AG04449 (cell line): Measurements from ENCODE around the gene SLC25A2.

Experiments used
- CTCF ChIA-PET: fragments of 350-600 bp; formaldehyde crosslinking; extraction: SDS; loops from one replicate; lab custom pipeline; 2021; ENCODE audit warnings: antibody characterized with exemption; lab: Yijun Ruan, JAX
- POLR2A ChIA-PET: fragments of 400-600, 350-600 bp; formaldehyde crosslinking; extraction: SDS; loops from one replicate; lab custom pipeline; 2020; ENCODE audit warnings: antibody characterized with exemption, inconsistent platforms; lab: Yijun Ruan, JAX
- DNase-seq: peaks from one replicate; pipeline ENCODE4 v3.0.0-alpha.2; 2010; ENCODE audit warnings: low read depth, low spot score
- H3K4me3 ChIP-seq: 2 replicates; pipeline ENCODE4 v1.5.1; 2011; ENCODE audit warnings: low read depth, mild to moderate bottlenecking, control low read depth, low read length
- CTCF ChIP-seq: IDR thresholded peaks from one replicate; pipeline ENCODE4 v1.5.1; 2011; ENCODE audit warnings: mild to moderate bottlenecking, moderate library complexity, low read length, control low read depth, inconsistent platforms; ENCODE audit not compliant: insufficient read depth; ENCODE audit errors: missing control alignments

SLC25A2 gene

GRCh38 chr5:141328231-141328630 is 24.4 kb upstream of the SLC25A2 start:
- no peak overlapping the region for H3K4me3 ChIP-seq
- DNase-seq = no peak
- ChIA-PET CTCF (interaction anchor here (1.1 to 13.4 kb wide), 14 partner anchors 8 to 244 kb away, joined by 3 to 209 read pairs (median 9); partner anchors contain the start of genes PCDHB12, PCDHGA2, PCDHGB1 and PCDHGB3), POLR2A (no interaction called here)
- no peak for TF ChIP-seq CTCF

GRCh38 chr5:141326088-141326854 is 22.4 kb upstream of the SLC25A2 start:
- TF ChIP-seq CTCF = peak; percentile 70
- ChIA-PET POLR2A (no interaction called here), CTCF (interaction anchor here (1.5 to 13.4 kb wide), 13 partner anchors 8 to 241 kb away, joined by 4 to 209 read pairs (median 11); partner anchors contain the start of genes PCDHGA12, PCDHGA2, PCDHGA3 and PCDHGA5)
- DNase-seq = no peak
- peak overlapping the region; percentile 64 for H3K4me3 ChIP-seq

- POLR2A ChIA-PET = no interaction called here
- CTCF ChIA-PET = interaction anchor here (0.8 to 5.6 kb wide), 9 partner anchors 7 to 245 kb away, joined by 3 to 77 read pairs (median 4); partner anchors contain the start of genes PCDHB14, PCDHGA1 and PCDHGA12
- H3K4me3 ChIP-seq = no peak overlapping the region
- DNase-seq = no peak
- TF ChIP-seq CTCF = no peak
These were observed 18.4 kb upstream of the SLC25A2 start for GRCh38 chr5:141322261-141322660.

- ChIA-PET POLR2A (interaction anchor here (0.7 to 1.5 kb wide), 5 partner anchors 10 to 648 kb away, joined by 3 to 7 read pairs (median 4); partner anchors contain the start of genes PCDHGA1, PCDHGC5 and RNF14), CTCF (interaction anchor here (0.6 to 5.6 kb wide), 42 partner anchors 8 to 552 kb away, joined by 3 to 77 read pairs (median 4); partner anchors contain the start of genes DIAPH1, PCDHGA1, PCDHGA10 and PCDHGA11)
- DNase-seq = peak; percentile 63
- H3K4me3 ChIP-seq = peak within 1 kb of the TSS; percentile 85
- TF ChIP-seq CTCF = peak; percentile 82
These were observed 16.6 kb upstream of the SLC25A2 start, which contains the start of gene TAF7 for GRCh38 chr5:141320225-141321169. Gene TAF7, minus strand, starts transcription at chr5:141320784. Its CDS starts 740 bp downstream, at chr5:141320044.

GRCh38 chr5:141319699-141320098 is 15.8 kb upstream of the SLC25A2 start:
- CTCF ChIA-PET = interaction anchor here (0.6 to 5.6 kb wide), 38 partner anchors 8 to 552 kb away, joined by 3 to 77 read pairs (median 4); partner anchors contain the start of genes DIAPH1, PCDHGA1, PCDHGA10 and PCDHGA11
- H3K4me3 ChIP-seq = peak overlapping the region; percentile 85
- no peak for TF ChIP-seq CTCF
- DNase-seq = no peak
- POLR2A ChIA-PET = interaction anchor here (0.7 to 1.5 kb wide), 4 partner anchors 11 to 244 kb away, joined by 3 to 7 read pairs (median 4); partner anchors contain the start of genes PCDHGA1 and PCDHGC5
